Endodermal cell (in vitro differentiated cells): Measurements from ENCODE around the gene AKT3. TPM values are rescaled to one million over a fixed set of nuclear protein-coding genes. Genes with fewer than 3 reads are reported as not detected.
A peak's percentile ranks its signal among the peaks of the same experiment; 100 is the strongest.

Source experiments
- DNase-seq: peaks from one replicate; pipeline ENCODE4 v3.0.0-alpha.2; 2017
- H3K27ac ChIP-seq: 2 replicates; pipeline ENCODE4 v1.5.1; 2013; ENCODE audit warnings: mild to moderate bottlenecking, low read depth, low read length, moderate library complexity
- H3K27me3 ChIP-seq: 2 replicates; pipeline ENCODE4 v1.6.1; 2013; ENCODE audit warnings: mild to moderate bottlenecking, low read length, moderate library complexity; ENCODE audit not compliant: insufficient read depth, control insufficient read depth, poor library complexity, severe bottlenecking
- H3K36me3 ChIP-seq: 2 replicates; pipeline ENCODE4 v1.7.0; 2013; ENCODE audit warnings: mild to moderate bottlenecking, low read length, moderate library complexity; ENCODE audit not compliant: control insufficient read depth, insufficient read depth
- H3K4me1 ChIP-seq: one replicate; pipeline ENCODE4 v1.7.0; 2013; ENCODE audit warnings: low read length; ENCODE audit not compliant: control insufficient read depth, insufficient read depth
- H3K4me3 ChIP-seq: 2 replicates; pipeline ENCODE4 v1.5.1; 2013; ENCODE audit warnings: mild to moderate bottlenecking, low read length, moderate library complexity
- H3K9ac ChIP-seq: 2 replicates; pipeline ENCODE4 v1.6.1; 2013; ENCODE audit warnings: mild to moderate bottlenecking, low read length, moderate library complexity; ENCODE audit not compliant: poor library complexity, severe bottlenecking; ENCODE audit errors: extremely low read depth
- H3K9me3 ChIP-seq: 2 replicates; pipeline ENCODE4 v1.6.1; 2013; ENCODE audit warnings: mild to moderate bottlenecking, low read length, moderate library complexity; ENCODE audit not compliant: control insufficient read depth
- H3K27ac Mint-ChIP-seq: 2 replicates; pipeline ENCODE4 v1.8.0; 2020; ENCODE audit warnings: mixed read lengths
- H3K27me3 Mint-ChIP-seq: 2 replicates; pipeline ENCODE4 v1.8.0; 2021; ENCODE audit warnings: mild to moderate bottlenecking, mixed read lengths; ENCODE audit not compliant: insufficient read depth
- H3K36me3 Mint-ChIP-seq: 2 replicates; pipeline ENCODE4 v1.8.0; 2020; ENCODE audit warnings: low read depth, mixed read lengths
- H3K4me1 Mint-ChIP-seq: 2 replicates; pipeline ENCODE4 v1.8.0; 2020; ENCODE audit warnings: mixed read lengths
- H3K4me3 Mint-ChIP-seq: 2 replicates; pipeline ENCODE4 v1.8.0; 2020; ENCODE audit warnings: mild to moderate bottlenecking, moderate library complexity, mixed read lengths
- H3K9me3 Mint-ChIP-seq: 2 replicates; pipeline ENCODE4 v1.8.0; 2020; ENCODE audit warnings: mild to moderate bottlenecking, mixed read lengths
- WGBS, 2 experiments: methylation state at CpG; one replicate each; pipeline versions ENCODE4 v1.1.5 to v1.1.7; 2013; ENCODE audit warnings: missing lambda C conversion rate in 2 of 2, mixed read lengths in 1 of 2; ENCODE audit not compliant: insufficient coverage in 1 of 2, insufficient read length in 1 of 2; 5-methylcytosine and 5-hydroxymethylcytosine counted together
- total RNA-seq, 2 donors: library from RNA; stranded (reverse); fragmentation: NEBNext Ultra II Directional in 1 of 2; extraction: Animal tissue kit (Norgen Biotek cat#: 25700) in 1 of 2; gene quantifications; 2 replicates in 1 of 2; 3 replicates in 1 of 2; pipeline ENCODE4 v1.2.1, GENCODE V29; 2021
- TF ChIP-seq, protein P1 (sequence below): fragments of 200-600 bp; sonication (generic); conservative IDR thresholded peaks from 2 replicates; pipeline ENCODE4 v1.5.0; 2021; ENCODE audit warnings: antibody characterized with exemption, mild to moderate bottlenecking

The AKT3 gene
- total RNA-seq, 2 donors from 2014 or later, result 38.2 to 49.1 TPM

DNA sequence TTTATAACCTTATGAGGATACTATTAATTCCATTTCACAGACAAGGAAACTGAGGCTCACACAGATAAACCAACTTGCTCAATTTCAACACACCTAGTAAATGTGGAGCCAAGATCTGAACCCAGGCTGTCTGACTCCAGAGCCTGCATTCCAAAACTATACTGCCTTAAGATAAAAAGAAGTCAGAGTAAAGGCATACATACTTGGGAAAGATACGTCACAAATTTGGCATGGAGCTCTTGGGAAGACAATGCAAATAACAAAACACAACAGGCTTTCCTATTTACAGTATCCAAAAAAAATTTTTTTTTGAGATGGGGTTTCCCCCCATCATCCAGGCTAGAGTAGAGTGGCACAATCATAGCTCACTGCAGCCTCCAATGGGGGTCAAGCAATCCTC is 5.9 kb downstream of the AKT3 start:
- Mint-ChIP-seq H3K27me3 (no peaks in the 10 kb centered on the region), H3K4me3 (no peak overlapping the region), H3K9me3 (no peaks in the 10 kb centered on the region), H3K27ac (no peak overlapping the region), H3K4me1 (peaks cover 8% of the 10 kb centered on the region), H3K36me3 (no peaks in the 10 kb centered on the region)
- Histone ChIP-seq H3K27ac (no peak overlapping the region), H3K4me1 (peaks cover 5% of the 10 kb centered on the region), H3K36me3 (no peaks in the 10 kb centered on the region), H3K9me3 (no peaks in the 10 kb centered on the region), H3K4me3 (no peak overlapping the region), H3K9ac (no peak overlapping the region), H3K27me3 (no peaks in the 10 kb centered on the region)
- no peak for DNase-seq
- TF ChIP-seq, protein P1, sequence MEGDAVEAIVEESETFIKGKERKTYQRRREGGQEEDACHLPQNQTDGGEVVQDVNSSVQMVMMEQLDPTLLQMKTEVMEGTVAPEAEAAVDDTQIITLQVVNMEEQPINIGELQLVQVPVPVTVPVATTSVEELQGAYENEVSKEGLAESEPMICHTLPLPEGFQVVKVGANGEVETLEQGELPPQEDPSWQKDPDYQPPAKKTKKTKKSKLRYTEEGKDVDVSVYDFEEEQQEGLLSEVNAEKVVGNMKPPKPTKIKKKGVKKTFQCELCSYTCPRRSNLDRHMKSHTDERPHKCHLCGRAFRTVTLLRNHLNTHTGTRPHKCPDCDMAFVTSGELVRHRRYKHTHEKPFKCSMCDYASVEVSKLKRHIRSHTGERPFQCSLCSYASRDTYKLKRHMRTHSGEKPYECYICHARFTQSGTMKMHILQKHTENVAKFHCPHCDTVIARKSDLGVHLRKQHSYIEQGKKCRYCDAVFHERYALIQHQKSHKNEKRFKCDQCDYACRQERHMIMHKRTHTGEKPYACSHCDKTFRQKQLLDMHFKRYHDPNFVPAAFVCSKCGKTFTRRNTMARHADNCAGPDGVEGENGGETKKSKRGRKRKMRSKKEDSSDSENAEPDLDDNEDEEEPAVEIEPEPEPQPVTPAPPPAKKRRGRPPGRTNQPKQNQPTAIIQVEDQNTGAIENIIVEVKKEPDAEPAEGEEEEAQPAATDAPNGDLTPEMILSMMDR, result no peak
- WGBS, 2 experiments, result 86 to 93% methylated on average over 1 of the region's 1 CpG

DNA sequence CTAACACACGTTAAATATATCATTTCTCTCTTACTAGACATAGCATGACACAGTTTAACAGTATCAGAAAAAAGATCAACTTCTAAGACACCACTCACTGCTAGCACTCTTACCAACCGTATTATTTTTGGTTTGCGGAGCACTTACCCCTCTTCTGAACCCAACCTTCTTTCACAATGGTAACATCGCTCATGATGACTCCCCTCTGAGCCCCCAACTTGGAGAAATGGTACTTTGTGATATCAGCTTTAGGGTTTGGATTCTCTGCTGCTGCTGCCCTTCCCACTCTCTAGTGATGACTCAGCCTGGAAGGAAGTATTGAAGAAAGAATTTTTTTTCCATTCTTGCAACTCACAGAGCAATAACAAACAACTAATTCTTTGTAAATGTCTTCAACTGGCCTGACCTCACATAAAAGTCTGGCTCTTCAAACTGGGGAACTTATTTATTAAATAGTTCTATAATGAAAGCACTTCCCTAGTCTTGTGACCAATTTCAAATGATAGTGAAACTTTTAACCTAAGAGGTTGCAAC is 7.0 kb downstream of the AKT3 start:
- Histone ChIP-seq H3K27me3 (no peaks in the 10 kb centered on the region), H3K27ac (peak overlapping the region; percentile 57), H3K4me3 (no peak overlapping the region), H3K4me1 (no peaks in the 10 kb centered on the region), H3K9ac (no peak overlapping the region), H3K9me3 (no peaks in the 10 kb centered on the region), H3K36me3 (no peaks in the 10 kb centered on the region)
- Mint-ChIP-seq H3K9me3 (no peaks in the 10 kb centered on the region), H3K4me1 (peaks cover 1% of the 10 kb centered on the region), H3K27ac (peak overlapping the region; percentile 28), H3K36me3 (no peaks in the 10 kb centered on the region), H3K27me3 (no peaks in the 10 kb centered on the region), H3K4me3 (no peak overlapping the region)
- no peak for DNase-seq
- WGBS, 2 experiments, result 81 to 92% methylated on average over 2 to 4 of the region's 4 CpGs
- TF ChIP-seq, protein P1, result no peak

DNA sequence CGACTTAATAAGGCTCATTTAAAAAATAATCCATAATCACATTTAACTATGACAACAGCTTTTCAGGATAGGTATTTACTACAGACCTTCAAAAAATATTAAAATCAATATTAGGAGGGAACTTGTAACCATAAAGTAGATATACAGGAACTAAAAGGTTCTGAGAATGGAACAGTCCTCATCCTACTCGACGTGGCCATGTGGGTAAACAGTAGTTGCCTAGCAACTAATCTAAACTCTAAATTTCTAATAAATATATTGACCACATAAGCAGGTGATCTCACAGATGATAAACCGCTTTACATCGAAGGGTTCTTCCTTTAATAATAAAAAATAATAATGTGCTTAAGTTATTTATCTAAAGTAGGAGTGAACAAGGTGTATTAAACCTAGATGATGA is 7.9 kb downstream of the AKT3 start:
- H3K27ac Mint-ChIP-seq, result no peak overlapping the region
- H3K9me3 Mint-ChIP-seq, result peaks cover 4% of the 10 kb centered on the region
- Histone ChIP-seq H3K4me3 (no peak overlapping the region), H3K9ac (no peak overlapping the region), H3K27ac (no peak overlapping the region), H3K4me1 (no peaks in the 10 kb centered on the region), H3K27me3 (no peaks in the 10 kb centered on the region), H3K9me3 (no peaks in the 10 kb centered on the region), H3K36me3 (no peaks in the 10 kb centered on the region)
- H3K4me3 Mint-ChIP-seq, result no peak overlapping the region
- no peaks in the 10 kb centered on the region for H3K4me1 Mint-ChIP-seq
- 93% methylated on average over 5 of the region's 5 CpGs; no CpG with 5 or more reads in 1 of the 2 experiments for WGBS, 2 experiments
- peaks cover 5% of the 10 kb centered on the region for H3K36me3 Mint-ChIP-seq
- DNase-seq, result no peak
- no peaks in the 10 kb centered on the region for H3K27me3 Mint-ChIP-seq
- TF ChIP-seq, protein P1, result no peak
